ENCODE results near the gene TP53I3. TPM values are rescaled to one million over a fixed set of nuclear protein-coding genes. Genes with fewer than 3 reads are reported as not detected.
"Not testable (repeated sequence)": the region's sequence is repeated elsewhere in the genome, so short reads cannot be mapped to it uniquely, and the experiment has no call there.

Gene TP53I3
- total RNA-seq, 1 donor from 2014 or later, result 51.7 TPM

GRCh38 chr2:24104906-24105305 lies 20.3 kb upstream of the TP53I3 start:
- no peak for DNase-seq (ENCODE audit: low spot score)
- Mint-ChIP-seq H3K4me1 (ENCODE audit: low read depth) (no peaks in the 10 kb centered on the region), H3K9me3 (ENCODE audit: low read depth) (peaks cover 35% of the 10 kb centered on the region), H3K36me3 (ENCODE audit: low read depth) (peaks cover 12% of the 10 kb centered on the region), H3K4me3 (ENCODE audit: unreplicated experiment) (no peak overlapping the region), H3K27ac (ENCODE audit: unreplicated experiment) (no peak overlapping the region), H3K27me3 (ENCODE audit: low read depth) (no peaks in the 10 kb centered on the region)
- no peak for TF ChIP-seq CTCF (IDR thresholded peaks at IDR 0.05)

- TF ChIP-seq CTCF (IDR thresholded peaks at IDR 0.05), result no peak
- Mint-ChIP-seq H3K9me3 (ENCODE audit: low read depth) (peaks cover 35% of the 10 kb centered on the region), H3K27me3 (ENCODE audit: low read depth) (no peaks in the 10 kb centered on the region), H3K36me3 (ENCODE audit: low read depth) (peaks cover 14% of the 10 kb centered on the region), H3K4me3 (ENCODE audit: unreplicated experiment) (no peak overlapping the region), H3K27ac (ENCODE audit: unreplicated experiment) (no peak overlapping the region), H3K4me1 (ENCODE audit: low read depth) (no peaks in the 10 kb centered on the region)
- no peak for DNase-seq (ENCODE audit: low spot score)
These were observed 19.5 kb upstream of the TP53I3 start for GRCh38 chr2:24104110-24104650.

GRCh38 chr2:24102677-24103076 lies 18.0 kb upstream of the TP53I3 start:
- H3K4me1 Mint-ChIP-seq (ENCODE audit: low read depth), result no peaks in the 10 kb centered on the region
- peaks cover 39% of the 10 kb centered on the region for H3K9me3 Mint-ChIP-seq (ENCODE audit: low read depth)
- no peaks in the 10 kb centered on the region for H3K27me3 Mint-ChIP-seq (ENCODE audit: low read depth)
- no peak for DNase-seq (ENCODE audit: low spot score)
- TF ChIP-seq CTCF (IDR thresholded peaks at IDR 0.05), result no peak
- H3K36me3 Mint-ChIP-seq (ENCODE audit: low read depth), result peaks cover 17% of the 10 kb centered on the region
- no peak overlapping the region for H3K4me3 Mint-ChIP-seq (ENCODE audit: unreplicated experiment)
- H3K27ac Mint-ChIP-seq (ENCODE audit: unreplicated experiment), result no peak overlapping the region

- TF ChIP-seq CTCF (IDR thresholded peaks at IDR 0.05), result no peak
- peaks cover 37% of the 10 kb centered on the region for H3K9me3 Mint-ChIP-seq (ENCODE audit: low read depth)
- no peaks in the 10 kb centered on the region for H3K27me3 Mint-ChIP-seq (ENCODE audit: low read depth)
- no peaks in the 10 kb centered on the region for H3K4me1 Mint-ChIP-seq (ENCODE audit: low read depth)
- peaks cover 21% of the 10 kb centered on the region for H3K36me3 Mint-ChIP-seq (ENCODE audit: low read depth)
- H3K4me3 Mint-ChIP-seq (ENCODE audit: unreplicated experiment), result no peak overlapping the region
- no peak overlapping the region for H3K27ac Mint-ChIP-seq (ENCODE audit: unreplicated experiment)
- no peak for DNase-seq (ENCODE audit: low spot score)
These were observed 17.4 kb upstream of the TP53I3 start for GRCh38 chr2:24101992-24102391.

GRCh38 chr2:24100732-24101131 lies 16.1 kb upstream of the TP53I3 start:
- H3K4me3 Mint-ChIP-seq (ENCODE audit: unreplicated experiment); H3K27ac Mint-ChIP-seq (ENCODE audit: unreplicated experiment); H3K4me1 Mint-ChIP-seq (ENCODE audit: low read depth); H3K27me3 Mint-ChIP-seq (ENCODE audit: low read depth); DNase-seq (ENCODE audit: low spot score): not testable (repeated sequence)
- Mint-ChIP-seq H3K36me3 (ENCODE audit: low read depth) (peaks cover 29% of the 10 kb centered on the region), H3K9me3 (ENCODE audit: low read depth) (peaks cover 32% of the 10 kb centered on the region)

GRCh38 chr2:24095171-24095677 lies 10.6 kb upstream of the TP53I3 start:
- H3K9me3 Mint-ChIP-seq (ENCODE audit: low read depth), result peaks cover 22% of the 10 kb centered on the region
- not testable (repeated sequence) for H3K4me3 Mint-ChIP-seq (ENCODE audit: unreplicated experiment); H3K27ac Mint-ChIP-seq (ENCODE audit: unreplicated experiment); DNase-seq (ENCODE audit: low spot score); H3K4me1 Mint-ChIP-seq (ENCODE audit: low read depth); H3K27me3 Mint-ChIP-seq (ENCODE audit: low read depth)
- peaks cover 24% of the 10 kb centered on the region for H3K36me3 Mint-ChIP-seq (ENCODE audit: low read depth)

- not testable (repeated sequence) for H3K27ac Mint-ChIP-seq (ENCODE audit: unreplicated experiment)
These were observed 8.6 kb upstream of the TP53I3 start for GRCh38 chr2:24093270-24093669.

More at GRCh38 chr2:24093270-24093669, 8.6 kb upstream of the TP53I3 start:
- peaks cover 24% of the 10 kb centered on the region for H3K36me3 Mint-ChIP-seq (ENCODE audit: low read depth)
- H3K27me3 Mint-ChIP-seq (ENCODE audit: low read depth); DNase-seq (ENCODE audit: low spot score); H3K4me3 Mint-ChIP-seq (ENCODE audit: unreplicated experiment); H3K4me1 Mint-ChIP-seq (ENCODE audit: low read depth): not testable (repeated sequence)
- H3K9me3 Mint-ChIP-seq (ENCODE audit: low read depth), result peaks cover 12% of the 10 kb centered on the region
